Body of pancreas (tissue), 4 donors: ENCODE data around the gene USP53. TPM values are rescaled to one million over a fixed set of nuclear protein-coding genes. Genes with fewer than 3 reads are reported as not detected.

Source experiments
- ATAC-seq: fragments of 150-250 bp; one replicate; pipeline ENCODE4 v1.9.1; 2016
- DNase-seq, 4 donors: peaks; one replicate each; pipeline ENCODE4 v3.0.0-alpha.2; 2019
- H3K27ac ChIP-seq, 4 donors: fragments of 200-600 bp; sonication (generic); 1 replicate in 3 of 4; 2 replicates in 1 of 4; pipeline versions ENCODE4 v1.5.1 to v1.6.1; 2016 to 2019; ENCODE audit warnings: mild to moderate bottlenecking in 1 of 4, mixed read lengths in 1 of 4, moderate library complexity in 1 of 4
- H3K27me3 ChIP-seq, 2 donors: fragments of 200-600 bp; sonication (generic); one replicate each; pipeline ENCODE4 v1.6.0; 2016; ENCODE audit warnings: mild to moderate bottlenecking in 1 of 2
- H3K36me3 ChIP-seq, 2 donors: fragments of 200-600 bp; sonication (generic); replicated peaks in 1 of 2; 2 replicates each; pipeline ENCODE4 v1.5.1; 2016; ENCODE audit warnings: low read depth in 2 of 2; ENCODE audit not compliant: insufficient read depth in 1 of 2
- H3K4me1 ChIP-seq: fragments of 200-600 bp; sonication (generic); one replicate; pipeline ENCODE4 v1.6.0; 2016
- H3K4me3 ChIP-seq, 2 donors: fragments of 200-600 bp; sonication (generic); 1 replicate in 1 of 2; 2 replicates in 1 of 2; pipeline ENCODE4 v1.5.1; 2016 to 2019
- H3K9me3 ChIP-seq, 3 donors: fragments of 200-600 bp; sonication (generic); 1 replicate in 2 of 3; 2 replicates in 1 of 3; pipeline ENCODE4 v1.5.1; 2016
- POLR2A ChIP-seq, 3 donors: fragments of 450-650 bp; IDR thresholded peaks; one replicate each; pipeline ENCODE4 v1.6.1; 2016; ENCODE audit warnings: antibody characterized with exemption in 3 of 3, mild to moderate bottlenecking in 2 of 3
- WGBS, 2 donors: methylation state at CpG; one replicate each; pipeline ENCODE4 v1.1.5; 2017; 5-methylcytosine and 5-hydroxymethylcytosine counted together
- intact Hi-C: fragments of 100-400 bp; cut with DNase I; formaldehyde crosslinking; loops from one replicate; pipeline ENCODE4 v1.15.1; 2023
- total RNA-seq, 2 donors: library from RNA; depleted of rRNA; stranded (reverse); fragments of >200 nt; gene quantifications; one replicate each; pipeline ENCODE4 v1.1.0, GENCODE V29; 2016
- TF ChIP-seq, protein P1 (sequence below), 7 experiments: fragments of 450-650 bp in 4 of 7; fragments of 200-600 bp in 3 of 7; sonication (generic) in 3 of 7; IDR thresholded peaks; one replicate each; pipeline ENCODE4 v1.5.1; 2016 to 2019; ENCODE audit warnings: antibody characterized with exemption in 7 of 7

The USP53 gene
- total RNA-seq, 2 donors from 2014 or later: 47.5 to 77.6 TPM

DNA sequence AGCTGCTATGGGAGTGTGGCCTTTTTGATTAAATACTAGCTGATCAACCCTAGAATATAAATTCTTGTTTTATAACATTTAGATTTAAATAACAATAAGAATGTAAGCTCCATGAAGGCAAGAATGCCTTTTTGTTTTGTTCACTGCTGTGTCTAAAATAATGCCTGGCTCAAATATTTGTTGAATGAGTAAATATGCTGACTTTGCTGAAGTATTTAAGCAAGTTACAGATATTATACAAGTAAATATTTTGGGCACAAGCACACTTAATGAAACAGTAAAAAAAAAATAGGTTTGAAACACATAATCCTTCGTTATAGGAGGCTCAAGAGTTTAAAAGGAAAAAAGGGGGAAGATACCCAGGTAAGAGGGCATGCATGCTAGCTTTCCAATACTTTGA, 85.3 kb downstream of the USP53 start:
- WGBS, 2 donors: 84 to 95% methylated on average over 1 of the region's 1 CpG
- peaks cover 21% of the 10 kb centered on the region for H3K4me1 ChIP-seq
- intact Hi-C loops: no loop called here
- no peaks in the 10 kb centered on the region for H3K27me3 ChIP-seq
- H3K27ac ChIP-seq: no peak overlapping the region
- H3K9me3 ChIP-seq: no peaks in the 10 kb centered on the region
- no peak for TF ChIP-seq POLR2A (IDR thresholded peaks at IDR 0.05)
- TF ChIP-seq, protein P1, sequence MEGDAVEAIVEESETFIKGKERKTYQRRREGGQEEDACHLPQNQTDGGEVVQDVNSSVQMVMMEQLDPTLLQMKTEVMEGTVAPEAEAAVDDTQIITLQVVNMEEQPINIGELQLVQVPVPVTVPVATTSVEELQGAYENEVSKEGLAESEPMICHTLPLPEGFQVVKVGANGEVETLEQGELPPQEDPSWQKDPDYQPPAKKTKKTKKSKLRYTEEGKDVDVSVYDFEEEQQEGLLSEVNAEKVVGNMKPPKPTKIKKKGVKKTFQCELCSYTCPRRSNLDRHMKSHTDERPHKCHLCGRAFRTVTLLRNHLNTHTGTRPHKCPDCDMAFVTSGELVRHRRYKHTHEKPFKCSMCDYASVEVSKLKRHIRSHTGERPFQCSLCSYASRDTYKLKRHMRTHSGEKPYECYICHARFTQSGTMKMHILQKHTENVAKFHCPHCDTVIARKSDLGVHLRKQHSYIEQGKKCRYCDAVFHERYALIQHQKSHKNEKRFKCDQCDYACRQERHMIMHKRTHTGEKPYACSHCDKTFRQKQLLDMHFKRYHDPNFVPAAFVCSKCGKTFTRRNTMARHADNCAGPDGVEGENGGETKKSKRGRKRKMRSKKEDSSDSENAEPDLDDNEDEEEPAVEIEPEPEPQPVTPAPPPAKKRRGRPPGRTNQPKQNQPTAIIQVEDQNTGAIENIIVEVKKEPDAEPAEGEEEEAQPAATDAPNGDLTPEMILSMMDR (IDR thresholded peaks at IDR 0.05): no peak
- H3K36me3 ChIP-seq: peaks cover 0 to 5% of the 10 kb centered on the region in 2 donors
- DNase-seq (no peak), ATAC-seq (no peak)
- H3K4me3 ChIP-seq: no peak overlapping the region

DNA sequence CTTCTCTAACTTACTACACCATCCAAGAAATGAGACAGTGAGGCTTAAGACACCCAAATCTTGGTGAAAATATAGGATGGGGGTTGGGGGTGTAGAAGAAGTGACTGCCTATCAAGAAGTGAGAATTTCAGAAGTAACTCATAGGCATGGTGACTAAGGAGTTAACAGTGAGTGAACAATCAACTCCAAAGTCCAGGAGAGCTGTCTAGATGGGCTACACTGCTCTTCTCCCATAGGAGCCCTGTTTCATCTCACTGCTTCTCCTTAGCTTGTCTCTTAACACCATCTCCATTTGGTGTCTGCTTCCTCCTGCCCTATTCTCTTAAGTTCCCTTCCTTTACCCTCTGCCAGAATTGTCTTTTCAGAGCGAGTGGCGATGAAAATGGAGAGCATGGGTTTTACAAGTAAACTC, 86.8 kb downstream of the USP53 start:
- no peaks in the 10 kb centered on the region for H3K27me3 ChIP-seq
- ATAC-seq (no peak), DNase-seq (no peak)
- TF ChIP-seq, protein P1 (IDR thresholded peaks at IDR 0.05): no peak
- no peak for TF ChIP-seq POLR2A (IDR thresholded peaks at IDR 0.05)
- intact Hi-C loops: no loop called here
- H3K36me3 ChIP-seq: peaks cover 0 to 3% of the 10 kb centered on the region in 2 donors
- WGBS, 2 donors: 1 to 3% methylated on average over 2 of the region's 2 CpGs
- H3K27ac ChIP-seq: peak overlapping the region; percentile 75 to 94 (median 88)
- H3K4me3 ChIP-seq: peak overlapping the region; percentile 62 to 85
- H3K9me3 ChIP-seq: no peaks in the 10 kb centered on the region
- peaks cover 21% of the 10 kb centered on the region for H3K4me1 ChIP-seq

DNA sequence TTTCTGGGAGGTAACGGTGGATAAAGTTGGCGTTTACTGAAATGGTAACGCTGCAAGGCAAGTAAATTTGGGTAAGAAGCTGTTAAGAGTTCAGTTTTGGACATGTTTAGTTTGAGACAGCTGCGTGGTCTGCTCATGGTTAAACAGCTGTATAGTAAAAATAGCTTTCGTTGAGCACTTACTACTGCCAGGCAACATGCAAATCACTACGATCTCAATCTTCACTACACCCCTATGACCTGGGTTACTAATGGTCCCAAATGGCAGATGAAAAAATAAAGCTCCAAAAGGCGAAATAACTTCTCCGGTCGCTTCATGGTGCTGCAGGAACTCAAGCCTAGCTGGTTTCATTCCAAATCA, 87.2 kb downstream of the USP53 start:
- WGBS, 2 donors: 1% methylated on average over 9 of the region's 9 CpGs
- H3K4me1 ChIP-seq: peaks cover 21% of the 10 kb centered on the region
- H3K27me3 ChIP-seq: no peaks in the 10 kb centered on the region
- intact Hi-C loops: no loop called here
- no peaks in the 10 kb centered on the region for H3K9me3 ChIP-seq
- H3K36me3 ChIP-seq: peaks cover 0 to 3% of the 10 kb centered on the region in 2 donors
- peak overlapping the region; percentile 75 to 94 (median 88) for H3K27ac ChIP-seq
- ATAC-seq (peak; percentile 1), DNase-seq (no peak)
- peak overlapping the region; percentile 62 to 85 for H3K4me3 ChIP-seq
- TF ChIP-seq, protein P1 (IDR thresholded peaks at IDR 0.05): no peak
- no peak for TF ChIP-seq POLR2A (IDR thresholded peaks at IDR 0.05)

DNA sequence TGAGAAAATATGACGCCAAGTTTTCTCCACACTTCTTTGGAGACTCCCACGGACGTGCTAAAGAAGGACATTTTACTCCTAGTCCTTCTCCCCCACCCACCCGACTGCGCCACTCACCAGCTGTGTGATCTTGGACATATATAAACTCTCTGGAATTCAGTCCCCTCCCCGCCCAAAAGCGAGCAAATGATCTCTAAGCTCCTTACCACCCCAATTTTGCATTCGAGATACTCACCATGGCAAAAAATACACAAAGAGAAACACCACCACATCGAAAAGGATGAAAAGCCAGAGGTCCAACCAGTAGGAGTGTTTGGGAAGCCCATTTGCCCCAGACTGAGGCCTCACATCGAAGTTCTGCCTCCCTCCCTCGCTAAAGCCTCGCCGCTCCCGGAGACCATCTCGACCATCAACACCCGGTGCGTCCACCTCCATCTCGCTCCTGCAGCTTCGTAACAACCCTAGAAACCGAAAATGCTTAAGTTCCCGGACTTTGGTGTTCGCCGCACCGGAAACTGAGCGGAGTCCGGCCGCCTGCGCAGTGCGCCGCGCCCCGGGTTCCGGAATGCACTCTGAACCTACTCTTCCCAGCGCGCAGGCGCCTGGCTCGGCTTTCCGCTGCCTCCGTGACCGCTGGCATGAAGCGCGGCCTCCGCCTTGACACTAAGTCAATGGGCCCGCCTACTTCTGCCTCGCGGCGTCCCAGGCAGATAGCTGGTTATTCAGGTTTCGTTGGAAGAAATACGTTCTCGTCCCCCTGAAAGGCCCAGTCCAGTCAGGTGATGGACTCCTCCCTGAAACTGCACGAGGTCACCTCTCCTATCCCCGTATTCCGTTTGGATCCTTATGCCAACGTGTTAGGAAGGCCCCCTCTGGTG, 87.8 kb downstream of the USP53 start:
- 0% methylated on average over 24 to 54 of the region's 54 CpGs for WGBS, 2 donors

More for the DNA sequence above, 87.8 kb downstream of the USP53 start:
- H3K4me1 ChIP-seq: peaks cover 21% of the 10 kb centered on the region
- peak overlapping the region; percentile 62 to 85 for H3K4me3 ChIP-seq
- intact Hi-C loops: no loop called here
- peaks cover 0 to 3% of the 10 kb centered on the region in 2 donors for H3K36me3 ChIP-seq
- H3K27me3 ChIP-seq: no peaks in the 10 kb centered on the region
- ATAC-seq (peak; percentile 99), DNase-seq (peak; percentile 96 to 98 (median 98))
- H3K9me3 ChIP-seq: no peaks in the 10 kb centered on the region
- peak; percentile 78 to 94 (median 94) for TF ChIP-seq POLR2A (IDR thresholded peaks at IDR 0.05)
- TF ChIP-seq, protein P1 (IDR thresholded peaks at IDR 0.05): peak in 2 of 7 experiments; percentile 27 to 29
- peak overlapping the region; percentile 75 to 94 (median 88) for H3K27ac ChIP-seq
